Measurements from ENCODE around the gene MLKL.
A peak's percentile ranks its signal among the peaks of the same experiment; 100 is the strongest.
"Not testable (repeated sequence)": the region's sequence is repeated elsewhere in the genome, so short reads cannot be mapped to it uniquely, and the experiment has no call there.

MLKL gene

GRCh38 chr16:74698222-74698621, 2.4 kb downstream of the MLKL start:
- no peaks in the 10 kb centered on the region for H3K9me3 Mint-ChIP-seq
- peak overlapping the region; percentile 90 for H3K4me3 Mint-ChIP-seq
- H3K27me3 Mint-ChIP-seq: no peaks in the 10 kb centered on the region
- H3K36me3 Mint-ChIP-seq (ENCODE audit: low read depth): peaks cover 58% of the 10 kb centered on the region
- peak overlapping the region; percentile 88 for H3K27ac Mint-ChIP-seq
- peaks cover 65% of the 10 kb centered on the region for H3K4me1 Mint-ChIP-seq (ENCODE audit: low read depth)
- no peak for DNase-seq

- Mint-ChIP-seq H3K4me1 (ENCODE audit: low read depth) (peaks cover 53% of the 10 kb centered on the region), H3K9me3 (no peaks in the 10 kb centered on the region), H3K27me3 (no peaks in the 10 kb centered on the region), H3K27ac (peak overlapping the region; percentile 81), H3K36me3 (ENCODE audit: low read depth) (peaks cover 81% of the 10 kb centered on the region), H3K4me3 (peak overlapping the region; percentile 61)
- peak; percentile 60 for DNase-seq
Measured at GRCh38 chr16:74695450-74696422, 4.9 kb downstream of the MLKL start.

GRCh38 chr16:74691093-74691855, 9.4 kb downstream of the MLKL start:
- peaks cover 94% of the 10 kb centered on the region for H3K36me3 Mint-ChIP-seq (ENCODE audit: low read depth)
- H3K4me1 Mint-ChIP-seq (ENCODE audit: low read depth): peaks cover 21% of the 10 kb centered on the region
- no peaks in the 10 kb centered on the region for H3K9me3 Mint-ChIP-seq
- no peaks in the 10 kb centered on the region for H3K27me3 Mint-ChIP-seq
- no peak overlapping the region for H3K27ac Mint-ChIP-seq
- no peak overlapping the region for H3K4me3 Mint-ChIP-seq
- no peak for DNase-seq

- Mint-ChIP-seq H3K4me1 (ENCODE audit: low read depth) (peaks cover 7% of the 10 kb centered on the region), H3K4me3 (no peak overlapping the region), H3K36me3 (ENCODE audit: low read depth) (peaks cover 80% of the 10 kb centered on the region), H3K27me3 (no peaks in the 10 kb centered on the region), H3K9me3 (no peaks in the 10 kb centered on the region), H3K27ac (peak overlapping the region; percentile 40)
- DNase-seq: no peak
Measured at GRCh38 chr16:74682556-74682955, 18.1 kb downstream of the MLKL start.

GRCh38 chr16:74680681-74681080, 20.0 kb downstream of the MLKL start:
- H3K9me3 Mint-ChIP-seq: no peaks in the 10 kb centered on the region
- peaks cover 5% of the 10 kb centered on the region for H3K4me1 Mint-ChIP-seq (ENCODE audit: low read depth)
- no peak overlapping the region for H3K27ac Mint-ChIP-seq
- no peak for DNase-seq
- H3K4me3 Mint-ChIP-seq: no peak overlapping the region
- peaks cover 81% of the 10 kb centered on the region for H3K36me3 Mint-ChIP-seq (ENCODE audit: low read depth)
- H3K27me3 Mint-ChIP-seq: no peaks in the 10 kb centered on the region

GRCh38 chr16:74679983-74680382, 20.7 kb downstream of the MLKL start:
- H3K4me1 Mint-ChIP-seq (ENCODE audit: low read depth): peaks cover 5% of the 10 kb centered on the region
- no peaks in the 10 kb centered on the region for H3K27me3 Mint-ChIP-seq
- DNase-seq: no peak
- H3K36me3 Mint-ChIP-seq (ENCODE audit: low read depth): peaks cover 81% of the 10 kb centered on the region
- no peak overlapping the region for H3K4me3 Mint-ChIP-seq
- no peaks in the 10 kb centered on the region for H3K9me3 Mint-ChIP-seq
- no peak overlapping the region for H3K27ac Mint-ChIP-seq

GRCh38 chr16:74677868-74678267, 22.8 kb downstream of the MLKL start:
- no peaks in the 10 kb centered on the region for H3K4me1 Mint-ChIP-seq (ENCODE audit: low read depth)
- H3K27ac Mint-ChIP-seq: no peak overlapping the region
- no peak for DNase-seq
- H3K36me3 Mint-ChIP-seq (ENCODE audit: low read depth): peaks cover 86% of the 10 kb centered on the region
- H3K4me3 Mint-ChIP-seq: no peak overlapping the region
- no peaks in the 10 kb centered on the region for H3K27me3 Mint-ChIP-seq
- no peaks in the 10 kb centered on the region for H3K9me3 Mint-ChIP-seq

- Mint-ChIP-seq H3K36me3 (ENCODE audit: low read depth) (peaks cover 75% of the 10 kb centered on the region), H3K27me3 (no peaks in the 10 kb centered on the region), H3K27ac (peak overlapping the region; percentile 73), H3K4me1 (ENCODE audit: low read depth) (no peaks in the 10 kb centered on the region), H3K9me3 (no peaks in the 10 kb centered on the region), H3K4me3 (no peak overlapping the region)
- DNase-seq: no peak
Measured at GRCh38 chr16:74673876-74674275, 26.8 kb downstream of the MLKL start.

GRCh38 chr16:74668877-74669276, 31.8 kb downstream of the MLKL start:
- H3K27ac Mint-ChIP-seq, DNase-seq, H3K4me3 Mint-ChIP-seq, H3K27me3 Mint-ChIP-seq, H3K9me3 Mint-ChIP-seq: not testable (repeated sequence)
- Mint-ChIP-seq H3K36me3 (ENCODE audit: low read depth) (peaks cover 55% of the 10 kb centered on the region), H3K4me1 (ENCODE audit: low read depth) (peaks cover 19% of the 10 kb centered on the region)

- Mint-ChIP-seq H3K27ac (peak overlapping the region; percentile 97), H3K4me3 (peak overlapping the region; percentile 88), H3K36me3 (ENCODE audit: low read depth) (peaks cover 55% of the 10 kb centered on the region), H3K27me3 (no peaks in the 10 kb centered on the region), H3K4me1 (ENCODE audit: low read depth) (peaks cover 34% of the 10 kb centered on the region), H3K9me3 (no peaks in the 10 kb centered on the region)
- DNase-seq: peak; percentile 62
Measured at GRCh38 chr16:74667255-74667700, 33.4 kb downstream of the MLKL start.

- peak within 1 kb of the TSS; percentile 97 for H3K27ac Mint-ChIP-seq
- H3K27me3 Mint-ChIP-seq: no peaks in the 10 kb centered on the region
- peak within 1 kb of the TSS; percentile 88 for H3K4me3 Mint-ChIP-seq
- no peaks in the 10 kb centered on the region for H3K9me3 Mint-ChIP-seq
- H3K4me1 Mint-ChIP-seq (ENCODE audit: low read depth): peaks cover 41% of the 10 kb centered on the region
- DNase-seq: peak; percentile 93
- H3K36me3 Mint-ChIP-seq (ENCODE audit: low read depth): peaks cover 55% of the 10 kb centered on the region
Measured at GRCh38 chr16:74666425-74667254, 34.0 kb downstream of the MLKL start, which contains the start of gene RFWD3. TSS of gene RFWD3 (minus strand) at chr16:74666877. CDS start at chr16:74661449, 5,428 bp downstream.

GRCh38 chr16:74666010-74666421, 34.6 kb downstream of the MLKL start:
- Mint-ChIP-seq H3K4me3 (peak overlapping the region; percentile 88), H3K27me3 (no peaks in the 10 kb centered on the region), H3K9me3 (no peaks in the 10 kb centered on the region), H3K27ac (peak overlapping the region; percentile 97), H3K4me1 (ENCODE audit: low read depth) (peaks cover 46% of the 10 kb centered on the region), H3K36me3 (ENCODE audit: low read depth) (peaks cover 55% of the 10 kb centered on the region)
- no peak for DNase-seq

GRCh38 chr16:74661064-74661463, 39.6 kb downstream of the MLKL start:
- Mint-ChIP-seq H3K4me3 (peak overlapping the region; percentile 52), H3K4me1 (ENCODE audit: low read depth) (peaks cover 82% of the 10 kb centered on the region), H3K27me3 (no peaks in the 10 kb centered on the region), H3K9me3 (no peaks in the 10 kb centered on the region), H3K27ac (no peak overlapping the region), H3K36me3 (ENCODE audit: low read depth) (peaks cover 98% of the 10 kb centered on the region)
- DNase-seq: no peak

GRCh38 chr16:74660383-74660782, 40.3 kb downstream of the MLKL start:
- DNase-seq: no peak
- H3K4me1 Mint-ChIP-seq (ENCODE audit: low read depth): peaks cover 88% of the 10 kb centered on the region
- H3K36me3 Mint-ChIP-seq (ENCODE audit: low read depth): peaks cover 99% of the 10 kb centered on the region
- no peaks in the 10 kb centered on the region for H3K9me3 Mint-ChIP-seq
- no peaks in the 10 kb centered on the region for H3K27me3 Mint-ChIP-seq
- H3K27ac Mint-ChIP-seq: peak overlapping the region; percentile 29
- peak overlapping the region; percentile 52 for H3K4me3 Mint-ChIP-seq
